OCI-LY7 (cell line): ENCODE data around the gene FAM171A2.

ENCODE experiments used
- CTCF ChIP-seq: fragments of 200-600 bp; sonication (generic); conservative IDR thresholded peaks from 2 replicates; pipeline ENCODE4 v1.5.1; 2014; ENCODE audit warnings: mild to moderate bottlenecking, antibody characterized with exemption, low read length, moderate library complexity, mixed read lengths
- EZH2phosphoT487 ChIP-seq: fragments of 200-600 bp; sonication (generic); IDR thresholded peaks from 2 replicates; pipeline ENCODE4 v1.6.1; 2018; ENCODE audit warnings: low read depth, borderline replicate concordance, mild to moderate bottlenecking, mixed run types, antibody characterized with exemption, low read length, moderate library complexity, mixed read lengths

- TF ChIP-seq CTCF (no peak), EZH2phosphoT487 (no peak)
Observed at GRCh38 chr17:44333371-44333770, 30.3 kb downstream of the FAM171A2 start.
